ENCODE results near the gene KMT5C.

The KMT5C gene

DNA sequence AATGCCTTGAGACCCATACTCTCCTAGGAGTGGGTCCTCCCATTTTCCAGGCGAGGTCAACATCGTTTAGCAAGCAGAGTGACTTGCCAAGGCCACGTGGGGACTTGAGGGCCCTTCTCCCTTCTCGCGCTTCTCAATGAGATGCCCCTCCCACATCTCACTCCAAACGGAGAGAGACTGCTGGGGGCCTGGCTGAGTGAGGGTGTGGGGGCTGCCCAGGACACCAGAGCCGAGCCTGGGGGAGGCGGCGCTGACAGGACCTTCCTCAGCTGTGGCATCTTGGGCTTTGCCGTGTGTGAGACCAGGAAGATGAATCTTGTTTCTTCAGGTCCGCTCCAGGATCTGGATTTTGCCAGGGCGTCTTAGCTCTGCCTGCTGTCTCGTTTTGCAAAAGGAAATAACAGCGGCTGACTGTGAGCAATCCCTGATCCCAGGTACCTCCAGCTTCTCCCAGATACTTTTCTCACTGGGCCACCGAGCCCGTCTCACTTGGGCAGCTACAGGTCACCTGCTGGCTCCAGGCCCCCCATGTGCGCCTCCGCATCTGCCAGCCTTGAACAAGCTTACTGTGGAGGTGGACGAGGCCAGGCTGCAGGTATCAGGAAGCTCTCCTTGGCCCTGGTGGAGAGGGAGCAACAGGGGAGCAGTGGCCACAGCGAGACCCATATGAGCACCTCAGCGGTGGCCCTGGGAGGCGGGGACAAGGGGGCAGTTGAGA is 8.8 kb downstream of the KMT5C start:
- no peak for DNase-seq

DNA sequence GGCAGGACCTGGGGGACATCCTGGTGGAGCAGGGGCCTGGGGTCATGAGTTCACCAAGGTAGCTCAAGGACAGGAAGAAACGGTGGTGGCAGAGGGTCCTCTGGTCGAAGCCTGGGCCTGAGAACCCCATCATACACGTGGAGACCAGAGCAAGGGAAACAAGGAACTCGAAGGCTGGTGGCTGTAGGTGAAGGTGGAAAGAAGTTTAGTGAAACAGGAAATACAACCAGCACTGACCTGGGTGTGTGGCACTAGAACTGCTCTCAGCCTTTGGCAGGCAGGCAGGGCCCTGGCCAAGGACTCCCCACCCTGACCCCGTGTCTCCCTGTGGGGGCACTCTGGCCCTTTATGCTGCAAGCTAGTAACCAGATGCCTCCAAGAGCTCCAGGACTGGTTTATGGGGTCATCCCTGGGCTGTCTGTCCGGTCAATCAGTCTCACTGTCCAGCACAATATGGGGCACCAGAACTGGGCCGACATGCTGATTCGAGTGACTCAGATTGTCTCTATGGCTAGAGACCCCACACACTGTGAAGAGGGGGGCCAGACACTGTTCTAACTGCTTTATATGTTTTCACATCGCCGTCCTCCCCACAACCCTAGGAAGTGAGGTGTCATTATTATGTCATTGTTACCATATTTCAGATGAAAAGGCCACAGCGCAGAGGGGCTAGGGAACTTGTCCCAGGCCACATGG is 11.1 kb downstream of the KMT5C start:
- DNase-seq, result no peak

GRCh38 chr19:55352040-55352439 is 12.4 kb downstream of the KMT5C start:
- no peak for DNase-seq

GRCh38 chr19:55352549-55353145 is 13.0 kb downstream of the KMT5C start:
- no peak for DNase-seq

- DNase-seq, result no peak
These were observed 13.7 kb downstream of the KMT5C start for GRCh38 chr19:55353356-55353802.

DNA sequence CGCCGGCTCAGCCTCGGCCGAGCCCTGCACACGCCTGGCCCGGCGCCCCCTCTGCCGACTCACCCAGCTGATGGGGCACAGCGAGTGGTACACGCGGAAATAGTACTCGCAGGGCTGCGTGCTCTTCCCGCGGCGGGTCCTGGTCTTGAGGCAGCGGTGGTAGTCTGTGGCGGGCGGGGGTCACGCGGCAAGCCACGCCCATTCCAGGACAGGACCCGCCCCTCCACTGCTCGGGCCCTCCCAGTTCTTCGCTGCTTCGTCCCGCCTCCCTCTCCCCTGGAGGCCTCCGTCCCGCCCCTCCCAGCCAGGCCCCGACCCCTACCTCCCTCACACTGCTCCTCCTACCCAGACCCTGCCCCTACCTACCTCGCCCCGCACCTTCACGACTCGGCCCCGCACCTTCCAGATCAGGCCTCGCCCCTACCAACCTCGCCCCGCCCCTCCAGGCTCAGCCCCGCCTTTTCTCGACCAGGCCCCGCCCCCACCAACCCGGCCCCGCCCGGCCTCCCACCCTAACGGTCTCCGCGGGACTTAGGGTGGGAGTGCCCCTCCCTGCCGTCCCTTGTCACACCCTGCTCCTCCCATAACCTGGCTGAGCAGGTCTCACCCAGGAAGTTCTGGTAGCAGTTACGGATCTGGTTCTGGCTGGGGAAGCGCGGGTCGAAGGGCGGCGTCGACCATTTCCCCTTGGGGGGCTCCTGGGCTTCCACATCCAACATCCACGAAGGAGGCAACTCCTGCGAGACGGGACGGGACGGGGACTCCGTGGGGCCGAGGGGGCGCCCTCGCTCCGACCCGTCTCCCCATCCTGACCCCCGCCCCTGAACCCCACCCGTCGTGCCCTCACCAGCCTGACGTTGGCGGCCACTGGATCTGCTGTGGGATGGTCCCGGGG is 14.4 kb downstream of the KMT5C start:
- DNase-seq, result peak; percentile 20 to 81

- no peak for DNase-seq
These were observed 15.1 kb downstream of the KMT5C start, which contains the start of gene COX6B2 for GRCh38 chr19:55354698-55355212. COX6B2 (minus strand) TSS chr19:55354719; CDS start chr19:55354521, 198 bp downstream.

- DNase-seq, result no peak
These were observed 15.6 kb downstream of the KMT5C start for GRCh38 chr19:55355213-55355821.

- DNase-seq, result no peak
These were observed 18.8 kb downstream of the KMT5C start for GRCh38 chr19:55358493-55358892.

- no peak for DNase-seq
These were observed 19.6 kb downstream of the KMT5C start for GRCh38 chr19:55358943-55359908.

DNA sequence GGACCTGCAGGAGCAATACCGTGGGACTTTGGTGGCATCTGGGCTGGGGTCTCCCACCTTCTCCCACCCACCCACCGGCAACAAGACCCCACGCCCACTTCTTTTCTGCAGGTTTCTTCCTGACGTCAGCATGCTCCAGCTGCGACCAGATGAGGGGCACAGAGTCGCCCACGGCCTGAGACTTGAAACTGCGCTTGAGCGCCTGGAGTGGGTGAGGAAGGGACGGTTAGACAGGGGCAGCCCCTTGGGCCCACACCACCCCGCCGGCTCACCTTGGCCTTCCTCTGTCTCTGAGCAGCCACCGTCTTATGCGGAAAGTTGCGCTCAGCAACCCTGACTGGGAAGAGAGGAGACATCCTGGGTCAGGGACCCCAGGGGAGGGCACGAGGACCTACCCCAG is 21.2 kb downstream of the KMT5C start:
- no peak for DNase-seq

- no peak for DNase-seq
These were observed 22.7 kb downstream of the KMT5C start for GRCh38 chr19:55362174-55362989.

DNA sequence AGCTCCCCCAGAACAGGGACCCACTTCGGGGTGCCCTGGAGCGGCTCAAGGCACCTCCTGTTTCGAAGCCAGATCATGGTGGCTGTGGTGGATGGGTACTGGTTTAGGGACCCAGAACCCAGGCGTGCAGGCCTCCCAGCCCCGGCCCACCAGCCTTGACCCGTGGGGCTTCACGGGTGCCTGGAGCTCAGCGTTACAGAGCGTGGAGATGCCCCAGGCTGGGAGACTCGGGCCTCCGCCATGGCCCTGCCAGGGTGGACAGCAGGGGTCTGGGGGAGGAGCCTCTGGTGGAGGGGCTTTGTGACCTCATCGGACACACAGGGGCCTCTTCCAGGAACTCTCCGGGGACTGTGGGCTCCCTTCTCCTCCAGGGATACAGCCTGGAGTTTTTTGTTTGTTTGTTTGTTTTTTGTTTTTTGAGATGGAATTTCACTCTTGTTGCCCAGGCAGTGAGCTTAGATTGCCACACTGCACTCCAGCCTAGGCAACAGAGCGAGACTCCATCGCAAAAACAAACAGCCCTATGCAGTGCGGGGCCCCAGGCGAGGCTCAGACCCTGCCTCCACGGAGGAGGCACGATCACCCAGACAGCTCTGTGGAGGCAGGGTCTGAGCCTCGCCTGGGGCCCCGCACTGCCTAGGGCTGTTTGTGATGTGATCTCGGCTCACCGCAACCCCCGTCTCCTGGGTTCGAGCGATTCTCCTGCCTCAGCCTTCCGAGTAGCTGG is 23.5 kb downstream of the KMT5C start, which contains the start of gene GARIN5B:
GARIN5B (minus strand) TSS at position 271 of the 727 bp plus-strand sequence; CDS start at position 77, 194 bp downstream.
- no peak for DNase-seq

- no peak for DNase-seq
These were observed 25.6 kb downstream of the KMT5C start for GRCh38 chr19:55365245-55365644.

DNA sequence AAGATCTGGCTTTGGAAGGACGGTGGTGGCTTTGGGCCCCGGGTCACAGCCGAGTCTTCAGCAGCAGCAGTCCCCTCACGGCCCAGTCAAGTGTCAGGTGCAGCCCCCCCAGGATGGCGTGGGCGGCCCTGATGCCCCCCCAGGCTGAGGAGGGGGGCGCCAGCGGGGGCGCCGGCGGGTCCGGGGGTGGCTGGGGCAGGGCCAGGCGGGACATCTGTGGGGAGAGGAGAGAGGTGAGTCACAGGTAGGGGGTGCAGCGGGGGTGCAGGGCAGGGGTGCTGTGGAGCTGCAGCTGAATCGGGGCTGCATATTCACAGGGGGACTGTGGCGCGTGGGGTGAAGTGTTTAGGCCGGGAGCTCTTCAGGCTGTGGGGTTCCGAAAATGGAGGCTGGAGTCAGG is 26.3 kb downstream of the KMT5C start:
- DNase-seq, result no peak

DNA sequence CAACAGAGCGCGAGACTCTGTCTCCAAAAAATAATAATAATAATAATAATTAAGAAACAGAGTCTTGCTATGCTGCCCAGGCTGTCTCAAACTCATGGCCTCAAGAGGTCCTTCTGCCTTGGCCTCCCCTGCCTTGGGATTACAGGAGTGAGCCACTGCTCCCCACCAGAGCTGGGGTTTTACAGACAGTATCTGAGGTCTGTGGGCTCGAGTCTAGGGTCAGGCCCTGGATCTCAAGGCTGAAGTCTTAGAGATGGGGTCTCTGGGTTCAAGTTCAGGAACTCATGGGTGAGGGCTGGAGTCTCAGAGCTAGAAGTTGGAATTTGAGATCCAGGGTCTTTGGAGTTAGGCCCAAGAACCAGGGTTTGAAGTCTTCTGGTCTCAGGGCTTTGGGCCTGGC is 27.1 kb downstream of the KMT5C start:
- no peak for DNase-seq

DNA sequence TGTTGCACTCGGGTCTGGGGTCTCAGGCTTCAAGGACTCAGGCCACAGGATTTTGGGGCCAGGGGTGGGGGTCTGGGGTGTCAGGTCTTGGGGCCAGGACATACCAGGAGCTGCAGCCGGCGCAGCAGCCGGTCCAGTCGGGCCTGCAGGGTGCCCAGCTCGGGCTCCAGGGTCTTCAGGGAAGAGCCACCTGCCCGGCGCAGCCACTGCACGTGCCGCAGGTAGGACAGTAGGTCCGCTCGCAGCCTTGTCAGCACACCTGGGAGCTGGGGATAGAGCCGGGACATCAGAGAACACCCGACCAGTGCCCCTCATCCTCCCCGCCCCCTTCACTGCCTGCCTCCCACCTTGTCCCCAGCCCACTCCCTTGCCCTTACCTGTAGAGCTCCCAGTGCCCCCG is 28.4 kb downstream of the KMT5C start:
- DNase-seq, result no peak

GRCh38 chr19:55368701-55369563 is 29.3 kb downstream of the KMT5C start:
- peak; percentile 33 to 60 for DNase-seq
